Mucosa of descending colon (tissue), 3 donors: ENCODE data around the gene KRTAP5-10. TPM values are rescaled to one million over a fixed set of nuclear protein-coding genes. Genes with fewer than 3 reads are reported as not detected.
A peak's percentile ranks its signal among the peaks of the same experiment; 100 is the strongest.
"Not testable (repeated sequence)": the region's sequence is repeated elsewhere in the genome, so short reads cannot be mapped to it uniquely, and the experiment has no call there.

Experiments
- ATAC-seq: fragments of 200-7000 bp; cut with Tn5 transposase; one replicate; pipeline ENCODE4 v1.9.1; 2020; ENCODE audit warnings: mild to moderate bottlenecking, moderate library complexity
- DNase-seq, 3 donors: peaks; one replicate each; pipeline ENCODE4 v3.0.0-alpha.2; 2020
- H3K36me3 ChIP-seq: fragments of 200-600 bp; one replicate; pipeline ENCODE4 v1.8.0; 2021; ENCODE audit warnings: low read depth, mild to moderate bottlenecking
- H3K4me1 ChIP-seq: fragments of 200-600 bp; one replicate; pipeline ENCODE4 v1.8.0; 2021; ENCODE audit warnings: low read depth, mild to moderate bottlenecking
- H3K4me3 ChIP-seq: fragments of 200-600 bp; one replicate; pipeline ENCODE4 v1.8.0; 2021; ENCODE audit warnings: mild to moderate bottlenecking
- H3K9me3 ChIP-seq: fragments of 200-600 bp; one replicate; pipeline ENCODE4 v1.8.0; 2021; ENCODE audit warnings: mild to moderate bottlenecking
- CTCF ChIP-seq: fragments of 200-600 bp; IDR thresholded peaks from one replicate; pipeline ENCODE4 v1.8.0; 2022; ENCODE audit warnings: antibody characterized with exemption, mild to moderate bottlenecking
- intact Hi-C, 2 donors: fragments of 100-400 bp; cut with DNase I in 1 of 2; cut with micrococcal nuclease in 1 of 2; formaldehyde crosslinking; loops; one replicate each; pipeline versions ENCODE4 v1.11.0 to v1.11.1; 2022; cut with DNase I, micrococcal nuclease
- total RNA-seq, 3 donors: library from RNA; stranded (reverse); fragmentation: NEBNext Ultra II Directional in 2 of 3; extraction: Animal tissue kit (Norgen Biotek cat#: 25700) in 2 of 3; gene quantifications; one replicate each; pipeline versions ENCODE4 v1.2.1 to v1.2.4, GENCODE V29; 2021 to 2023
- donor health status: DM: no; HTN: no; CAD: no; lungs with moderate emphysema.
- donor health status: DM: no; HTN: no; CAD: no.
- donor health status: DM: no; HTN: yes; CAD: no.

Gene KRTAP5-10
- total RNA-seq, 3 donors from 2014 or later: 0.34 to 0.75 TPM; not detected in 1

GRCh38 chr11:71568704-71569349 lies 3.5 kb downstream of the KRTAP5-10 start:
- Histone ChIP-seq H3K4me3 (no peak overlapping the region), H3K36me3 (no peaks in the 10 kb centered on the region), H3K9me3 (no peaks in the 10 kb centered on the region), H3K4me1 (no peaks in the 10 kb centered on the region)
- no peak for TF ChIP-seq CTCF
- DNase-seq (peak in 1 of 3 donors; percentile 8), ATAC-seq (peak; percentile 8)
- intact Hi-C loops: no loop called here

GRCh38 chr11:71571101-71571850 lies 5.9 kb downstream of the KRTAP5-10 start:
- H3K4me1 ChIP-seq, H3K36me3 ChIP-seq, ATAC-seq, H3K4me3 ChIP-seq, intact Hi-C loops, H3K9me3 ChIP-seq, DNase-seq: not testable (repeated sequence)

- Histone ChIP-seq H3K9me3 (no peaks in the 10 kb centered on the region), H3K36me3 (no peaks in the 10 kb centered on the region), H3K4me1 (no peaks in the 10 kb centered on the region), H3K4me3 (no peak overlapping the region)
- intact Hi-C loops: no loop called here
- ATAC-seq: no peak
- no peak for DNase-seq
- no peak for TF ChIP-seq CTCF
Measured at GRCh38 chr11:71572811-71573210, 7.4 kb downstream of the KRTAP5-10 start.

- Histone ChIP-seq H3K4me3 (no peak overlapping the region), H3K4me1 (no peaks in the 10 kb centered on the region), H3K36me3 (no peaks in the 10 kb centered on the region), H3K9me3 (no peaks in the 10 kb centered on the region)
- no peak for ATAC-seq
- intact Hi-C loops: no loop called here
- DNase-seq: no peak
- no peak for TF ChIP-seq CTCF
Measured at GRCh38 chr11:71574418-71574817, 9.1 kb downstream of the KRTAP5-10 start.

- TF ChIP-seq CTCF: no peak
- Histone ChIP-seq H3K9me3 (no peaks in the 10 kb centered on the region), H3K4me3 (no peak overlapping the region), H3K36me3 (no peaks in the 10 kb centered on the region), H3K4me1 (no peaks in the 10 kb centered on the region)
- DNase-seq (no peak), ATAC-seq (no peak)
- intact Hi-C loops: no loop called here
Measured at GRCh38 chr11:71575723-71576424, 10.5 kb downstream of the KRTAP5-10 start.

GRCh38 chr11:71576688-71577465 lies 11.5 kb downstream of the KRTAP5-10 start:
- H3K4me3 ChIP-seq, intact Hi-C loops, DNase-seq: not testable (repeated sequence)

More at GRCh38 chr11:71576688-71577465, 11.5 kb downstream of the KRTAP5-10 start:
- not testable (repeated sequence) for ATAC-seq, H3K4me1 ChIP-seq, H3K9me3 ChIP-seq, H3K36me3 ChIP-seq
